Activated CD4-positive, alpha-beta T cell treated with anti-CD3 and anti-CD28 coated beads, Interleukin-2, amount 50 U/mL, for 24 hours (primary cell): ENCODE results near the gene SHISAL2B.
"Not testable (repeated sequence)": the region's sequence is repeated elsewhere in the genome, so short reads cannot be mapped to it uniquely, and the experiment has no call there.

Source experiments
- DNase-seq, 2 donors: peaks; one replicate each; pipeline ENCODE4 v3.0.0-alpha.2; 2020; ENCODE audit warnings: low read depth in 1 of 2, low spot score in 1 of 2

SHISAL2B gene

GRCh38 chr5:64690417-64691151 is at the start of gene SHISAL2B:
SHISAL2B (plus strand) TSS chr5:64690503; CDS start chr5:64690624, 121 bp downstream.
- DNase-seq = no peak

GRCh38 chr5:64644831-64645230 is 45.5 kb upstream of the SHISAL2B start:
- DNase-seq = no peak

GRCh38 chr5:64646169-64646568 is 44.1 kb upstream of the SHISAL2B start:
- DNase-seq = no peak

GRCh38 chr5:64649512-64649911 is 40.8 kb upstream of the SHISAL2B start:
- DNase-seq = no peak

- DNase-seq = no peak
Measured at GRCh38 chr5:64653766-64654560, 36.3 kb upstream of the SHISAL2B start.

- no peak for DNase-seq
Measured at GRCh38 chr5:64654561-64654938, 35.8 kb upstream of the SHISAL2B start.

- DNase-seq = no peak
Measured at GRCh38 chr5:64655596-64655995, 34.7 kb upstream of the SHISAL2B start.

GRCh38 chr5:64659289-64659688 is 31.0 kb upstream of the SHISAL2B start:
- no peak for DNase-seq

GRCh38 chr5:64663181-64663580 is 27.1 kb upstream of the SHISAL2B start:
- not testable (repeated sequence) for DNase-seq

GRCh38 chr5:64665243-64665642 is 25.1 kb upstream of the SHISAL2B start:
- DNase-seq = no peak

- no peak for DNase-seq
Measured at GRCh38 chr5:64666078-64666477, 24.2 kb upstream of the SHISAL2B start.

- DNase-seq = no peak
Measured at GRCh38 chr5:64667068-64667467, 23.2 kb upstream of the SHISAL2B start.

- DNase-seq = no peak
Measured at GRCh38 chr5:64670277-64670676, 20.0 kb upstream of the SHISAL2B start.

- DNase-seq = no peak
Measured at GRCh38 chr5:64671678-64672077, 18.6 kb upstream of the SHISAL2B start.

GRCh38 chr5:64678374-64678773 is 11.9 kb upstream of the SHISAL2B start:
- no peak for DNase-seq

- DNase-seq = no peak
Measured at GRCh38 chr5:64680289-64680688, 10.0 kb upstream of the SHISAL2B start.

- no peak for DNase-seq
Measured at GRCh38 chr5:64682608-64683007, 7.7 kb upstream of the SHISAL2B start.

- DNase-seq = no peak
Measured at GRCh38 chr5:64685866-64686265, 4.4 kb upstream of the SHISAL2B start.

GRCh38 chr5:64688391-64688790 is 1.9 kb upstream of the SHISAL2B start:
- DNase-seq = no peak

- DNase-seq = no peak
Measured at GRCh38 chr5:64688965-64689364, 1.3 kb upstream of the SHISAL2B start.

- no peak for DNase-seq
Measured at GRCh38 chr5:64690104-64690416, 243 bp upstream of the SHISAL2B start.

- DNase-seq = no peak
Measured at GRCh38 chr5:64691291-64691690, 988 bp downstream of the SHISAL2B start.

- DNase-seq = no peak
Measured at GRCh38 chr5:64693636-64694035, 3.3 kb downstream of the SHISAL2B start.
